ENCODE results near the gene SEC14L6. TPM values are rescaled to one million over a fixed set of nuclear protein-coding genes. Genes with fewer than 3 reads are reported as not detected.

Gene SEC14L6
- total and polyA plus RNA-seq, 9 of the 15 experiments (the other 6 are each of a cell fraction or from before 2014, with no cell fraction given): 0.29 to 6.1 (median 1.9) TPM

DNA sequence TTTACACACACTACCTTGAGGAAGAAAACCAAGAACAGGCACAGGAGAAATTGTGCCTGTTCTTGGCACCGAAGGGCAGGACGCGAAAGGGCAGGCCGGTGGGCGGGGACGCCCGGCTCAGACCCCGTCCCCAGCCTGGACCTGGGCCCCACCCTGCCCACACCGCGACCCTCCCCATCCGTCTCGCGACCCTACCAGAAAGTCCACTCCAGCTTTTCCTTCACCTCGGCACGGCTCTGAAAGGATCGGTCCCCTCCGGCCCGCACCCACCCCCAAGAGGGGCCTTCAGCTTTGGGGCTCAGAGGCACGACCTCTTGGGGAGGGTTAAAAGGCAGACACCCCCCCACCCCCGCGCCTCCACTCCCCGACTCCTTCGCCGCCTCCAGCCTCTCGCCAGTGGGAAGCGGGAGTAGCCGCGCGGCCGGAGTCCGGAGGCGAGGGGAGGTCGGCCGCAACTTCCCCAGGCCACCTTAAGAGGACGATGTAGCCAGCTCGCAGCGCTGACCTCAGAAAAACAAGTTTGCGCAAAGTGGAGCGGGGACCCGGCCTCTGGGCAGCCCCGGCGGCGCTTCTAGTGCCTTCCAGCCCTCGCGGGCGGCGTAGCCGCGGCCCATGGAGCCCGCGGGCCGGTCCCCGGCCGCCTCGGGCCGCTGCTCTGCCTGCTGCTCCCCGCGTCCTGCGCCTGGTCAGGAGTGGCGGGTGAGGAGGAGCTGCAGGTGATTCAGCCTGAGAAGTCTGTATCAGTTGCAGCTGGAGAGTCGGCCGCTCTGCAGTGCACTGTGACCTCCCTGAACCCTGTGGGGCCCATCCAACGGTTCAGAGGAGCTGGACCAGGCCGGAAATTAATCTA, 4.4 kb downstream of the SEC14L6 start (continued):
- TF ChIP-seq KLF1 (tag; IDR thresholded peaks at IDR 0.05): no peak
- peak; percentile 34; the same call in 1 of the 2 replicates for TF ChIP-seq FOSL1 (tag; conservative IDR thresholded peaks at IDR 0.05)
- 0 out of 2 replicates have a peak, but pooled peaks have one; percentile 21 for TF ChIP-seq REST (IDR thresholded peaks at IDR 0.05; ENCODE audit: borderline replicate concordance)
- no peak for TF ChIP-seq REST (CRISPR knock-in tag; IDR thresholded peaks at IDR 0.05; ENCODE audit: low read depth)
- TF ChIP-seq CXXC5 (CRISPR knock-in tag; IDR thresholded peaks at IDR 0.05): peak; percentile 39; the same call in 1 of the 2 replicates
- TF ChIP-seq EP300 (IDR thresholded peaks at IDR 0.05; ENCODE audit: low read length): 0 out of 2 replicates have a peak, but pooled peaks have one; percentile 12
- no peak for TF ChIP-seq RBM39 (optimal IDR thresholded peaks at IDR 0.05; ENCODE audit: low read depth, low read length)
- TF ChIP-seq MCM2 (IDR thresholded peaks at IDR 0.05; ENCODE audit: low read depth): no peak
- TF ChIP-seq WHSC1 (IDR thresholded peaks at IDR 0.05; ENCODE audit: low read length): no peak
- no peak for TF ChIP-seq ZNF140 (CRISPR knock-in tag; IDR thresholded peaks at IDR 0.05)
- no peak for TF ChIP-seq SP1 (CRISPR knock-in tag; IDR thresholded peaks at IDR 0.05)
- TF ChIP-seq ZNF644 (tag; IDR thresholded peaks at IDR 0.05; ENCODE audit: low read depth): no peak
- TF ChIP-seq SRSF1 (IDR thresholded peaks at IDR 0.05; ENCODE audit: low read depth, low read length): no peak
- no peak for TF ChIP-seq ZNF57 (CRISPR knock-in tag; IDR thresholded peaks at IDR 0.05)
- TF ChIP-seq, protein P1, sequence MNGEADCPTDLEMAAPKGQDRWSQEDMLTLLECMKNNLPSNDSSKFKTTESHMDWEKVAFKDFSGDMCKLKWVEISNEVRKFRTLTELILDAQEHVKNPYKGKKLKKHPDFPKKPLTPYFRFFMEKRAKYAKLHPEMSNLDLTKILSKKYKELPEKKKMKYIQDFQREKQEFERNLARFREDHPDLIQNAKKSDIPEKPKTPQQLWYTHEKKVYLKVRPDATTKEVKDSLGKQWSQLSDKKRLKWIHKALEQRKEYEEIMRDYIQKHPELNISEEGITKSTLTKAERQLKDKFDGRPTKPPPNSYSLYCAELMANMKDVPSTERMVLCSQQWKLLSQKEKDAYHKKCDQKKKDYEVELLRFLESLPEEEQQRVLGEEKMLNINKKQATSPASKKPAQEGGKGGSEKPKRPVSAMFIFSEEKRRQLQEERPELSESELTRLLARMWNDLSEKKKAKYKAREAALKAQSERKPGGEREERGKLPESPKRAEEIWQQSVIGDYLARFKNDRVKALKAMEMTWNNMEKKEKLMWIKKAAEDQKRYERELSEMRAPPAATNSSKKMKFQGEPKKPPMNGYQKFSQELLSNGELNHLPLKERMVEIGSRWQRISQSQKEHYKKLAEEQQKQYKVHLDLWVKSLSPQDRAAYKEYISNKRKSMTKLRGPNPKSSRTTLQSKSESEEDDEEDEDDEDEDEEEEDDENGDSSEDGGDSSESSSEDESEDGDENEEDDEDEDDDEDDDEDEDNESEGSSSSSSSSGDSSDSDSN (IDR thresholded peaks at IDR 0.05; ENCODE audit: borderline replicate concordance in 1 of 2, low read depth in 2 of 2, low read length in 2 of 2): peak in 1 of 2 experiments; percentile 63; a peak in 1 of 4 replicates
- TF ChIP-seq RBFOX2 (IDR thresholded peaks at IDR 0.05; ENCODE audit: low read depth, low read length): peak; percentile 72
